ENCODE measurements around the gene TPST1.
"Not testable (repeated sequence)": the region's sequence is repeated elsewhere in the genome, so short reads cannot be mapped to it uniquely, and the experiment has no call there.

Gene TPST1

GRCh38 chr7:66296557-66296956 lies 91.4 kb downstream of the TPST1 start:
- DNase-seq = no peak

GRCh38 chr7:66297579-66297978 lies 92.4 kb downstream of the TPST1 start:
- no peak for DNase-seq

GRCh38 chr7:66301249-66301648 lies 96.1 kb downstream of the TPST1 start:
- DNase-seq = no peak

GRCh38 chr7:66301737-66302136 lies 96.6 kb downstream of the TPST1 start:
- DNase-seq = no peak

- no peak for DNase-seq
These were observed 98.5 kb downstream of the TPST1 start for GRCh38 chr7:66303454-66304155.

GRCh38 chr7:66304536-66304935 lies 99.4 kb downstream of the TPST1 start:
- no peak for DNase-seq

- no peak for DNase-seq
These were observed 101.1 kb downstream of the TPST1 start for GRCh38 chr7:66306243-66306642.

GRCh38 chr7:66307591-66308215 lies 102.6 kb downstream of the TPST1 start:
- DNase-seq = no peak

- no peak for DNase-seq
These were observed 103.3 kb downstream of the TPST1 start for GRCh38 chr7:66308411-66308810.

GRCh38 chr7:66310620-66311019 lies 105.5 kb downstream of the TPST1 start:
- no peak for DNase-seq

- DNase-seq = no peak
These were observed 108.9 kb downstream of the TPST1 start for GRCh38 chr7:66313886-66314568.

GRCh38 chr7:66315192-66315591 lies 110.1 kb downstream of the TPST1 start:
- no peak for DNase-seq

GRCh38 chr7:66319407-66319979 lies 114.4 kb downstream of the TPST1 start:
- DNase-seq = no peak

GRCh38 chr7:66321283-66321682 lies 116.1 kb downstream of the TPST1 start:
- no peak for DNase-seq

GRCh38 chr7:66323114-66323796 lies 118.1 kb downstream of the TPST1 start:
- DNase-seq = no peak

GRCh38 chr7:66324985-66325384 lies 119.9 kb downstream of the TPST1 start:
- DNase-seq = not testable (repeated sequence)

GRCh38 chr7:66326501-66327215 lies 121.5 kb downstream of the TPST1 start:
- DNase-seq = no peak

GRCh38 chr7:66330961-66331360 lies 125.8 kb downstream of the TPST1 start:
- DNase-seq = no peak

- no peak for DNase-seq
These were observed 126.7 kb downstream of the TPST1 start for GRCh38 chr7:66331883-66332282.

- DNase-seq = no peak
These were observed 128.3 kb downstream of the TPST1 start for GRCh38 chr7:66333443-66333842.

- no peak for DNase-seq
These were observed 130.2 kb downstream of the TPST1 start for GRCh38 chr7:66335318-66335717.

GRCh38 chr7:66336760-66337159 lies 131.6 kb downstream of the TPST1 start:
- no peak for DNase-seq

- DNase-seq = no peak
These were observed 134.0 kb downstream of the TPST1 start for GRCh38 chr7:66339141-66339540.

Data from NCI-H1105 treated with DMSO at 0.1 percent for 48 hours (cell line).